OCI-LY3 (cell line): ENCODE results near the gene FRMD4A.

ENCODE experiments used
- H2AFZ ChIP-seq: fragments of 200-600, 300-600 bp; shearing (Covaris generic); 2 replicates; pipeline ENCODE4 v1.6.0; 2014; ENCODE audit warnings: antibody characterized with exemption, low read depth, low read length
- H3K27ac ChIP-seq: fragments of 200-600, 300-600 bp; sonication (generic); 2 replicates; pipeline ENCODE4 v1.5.1; 2014; ENCODE audit warnings: mild to moderate bottlenecking, low read length, moderate library complexity, mixed read lengths
- H3K27me3 ChIP-seq: fragments of 200-600, 300-600 bp; sonication (generic); 2 replicates; pipeline ENCODE4 v1.6.1; 2014; ENCODE audit warnings: low read depth, low read length, mixed read lengths
- H3K36me3 ChIP-seq: fragments of 200-600, 300-600 bp; sonication (generic); replicated peaks from 2 replicates; pipeline ENCODE3; 2014; ENCODE audit warnings: low read depth, low read length, mixed read lengths
- H3K4me1 ChIP-seq: fragments of 300-600, 200-600 bp; sonication (generic); 2 replicates; pipeline ENCODE4 v1.6.1; 2014; ENCODE audit warnings: low read length, mixed read lengths
- H3K4me2 ChIP-seq: fragments of 200-600, 300-600 bp; sonication (generic); 2 replicates; pipeline ENCODE4 v1.6.1; 2014; ENCODE audit warnings: low read length, mixed read lengths
- H3K4me3 ChIP-seq: fragments of 300-600, 200-600 bp; sonication (generic); 2 replicates; pipeline ENCODE4 v1.5.1; 2014; ENCODE audit warnings: antibody characterized with exemption, mild to moderate bottlenecking, low read length, moderate library complexity
- H3K79me2 ChIP-seq: fragments of 300-600, 200-600 bp; shearing (Covaris generic); 2 replicates; pipeline ENCODE4 v1.6.1; 2014; ENCODE audit warnings: mild to moderate bottlenecking, low read length, mixed read lengths
- H3K9ac ChIP-seq: fragments of 300-600, 200-600 bp; shearing (Covaris generic); 2 replicates; pipeline ENCODE4 v1.6.0; 2014; ENCODE audit warnings: mild to moderate bottlenecking, low read length, moderate library complexity
- H3K9me3 ChIP-seq: fragments of 200-600, 300-600 bp; shearing (Covaris generic); 2 replicates; pipeline ENCODE4 v1.6.1; 2014; ENCODE audit warnings: low read length, mixed read lengths; ENCODE audit not compliant: insufficient read depth
- H4K20me1 ChIP-seq: fragments of 200-600, 300-600 bp; sonication (generic); 2 replicates; pipeline ENCODE4 v1.6.1; 2016; ENCODE audit warnings: low read length, mixed read lengths; ENCODE audit not compliant: insufficient read depth
- EZH2phosphoT487 ChIP-seq: fragments of 200-600 bp; shearing (Covaris generic); IDR thresholded peaks from 2 replicates; pipeline ENCODE4 v1.6.1; 2018; ENCODE audit warnings: antibody characterized with exemption, mixed run types, low read depth
- TF ChIP-seq, protein P1 (sequence below): fragments of 200-600, 300-600 bp; sonication (generic); IDR thresholded peaks from 2 replicates; pipeline ENCODE4 v1.5.1; 2014; ENCODE audit warnings: antibody characterized with exemption, low read length, low read depth

FRMD4A gene

DNA sequence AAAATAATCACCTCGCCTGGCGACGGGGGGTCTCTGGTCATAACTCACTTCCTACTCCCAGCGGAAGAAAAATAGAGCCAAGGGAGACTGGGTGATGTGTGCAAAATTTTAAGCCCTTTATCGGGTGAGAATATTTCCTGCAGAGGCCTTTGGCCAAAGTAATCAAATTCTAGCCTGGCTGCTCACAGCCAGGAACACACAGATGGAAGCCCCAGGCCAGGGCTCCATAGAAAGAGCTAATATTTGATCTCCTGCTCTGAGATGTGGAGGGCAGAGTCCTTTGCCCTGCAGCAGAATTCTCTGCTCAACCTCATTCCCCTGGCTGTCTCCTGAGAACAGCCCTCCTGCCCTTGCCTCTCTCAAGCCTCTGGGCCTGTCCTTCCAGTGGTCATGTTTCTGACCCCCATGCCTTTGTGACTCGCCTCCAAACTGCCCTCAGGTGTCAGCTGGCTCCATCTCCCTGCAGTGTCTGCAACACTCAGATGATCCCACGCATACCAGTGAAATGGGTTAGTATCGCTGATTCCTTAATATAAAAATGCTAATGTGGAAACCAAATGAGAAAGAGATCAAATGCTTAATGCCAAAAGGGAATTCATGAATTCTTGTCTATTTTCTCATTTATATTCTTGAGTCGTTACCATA lies 34.5 kb downstream of the FRMD4A start:
- Histone ChIP-seq H2AFZ (no peak overlapping the region), H3K4me2 (no peak overlapping the region), H3K4me3 (no peak overlapping the region), H3K4me1 (no peaks in the 10 kb centered on the region), H3K9ac (no peak overlapping the region), H3K79me2 (no peaks in the 10 kb centered on the region), H4K20me1 (no peaks in the 10 kb centered on the region), H3K9me3 (no peaks in the 10 kb centered on the region), H3K27me3 (peaks cover 20% of the 10 kb centered on the region), H3K36me3 (no peaks in the 10 kb centered on the region), H3K27ac (no peak overlapping the region)
- TF ChIP-seq EZH2phosphoT487: no peak
- TF ChIP-seq, protein P1, sequence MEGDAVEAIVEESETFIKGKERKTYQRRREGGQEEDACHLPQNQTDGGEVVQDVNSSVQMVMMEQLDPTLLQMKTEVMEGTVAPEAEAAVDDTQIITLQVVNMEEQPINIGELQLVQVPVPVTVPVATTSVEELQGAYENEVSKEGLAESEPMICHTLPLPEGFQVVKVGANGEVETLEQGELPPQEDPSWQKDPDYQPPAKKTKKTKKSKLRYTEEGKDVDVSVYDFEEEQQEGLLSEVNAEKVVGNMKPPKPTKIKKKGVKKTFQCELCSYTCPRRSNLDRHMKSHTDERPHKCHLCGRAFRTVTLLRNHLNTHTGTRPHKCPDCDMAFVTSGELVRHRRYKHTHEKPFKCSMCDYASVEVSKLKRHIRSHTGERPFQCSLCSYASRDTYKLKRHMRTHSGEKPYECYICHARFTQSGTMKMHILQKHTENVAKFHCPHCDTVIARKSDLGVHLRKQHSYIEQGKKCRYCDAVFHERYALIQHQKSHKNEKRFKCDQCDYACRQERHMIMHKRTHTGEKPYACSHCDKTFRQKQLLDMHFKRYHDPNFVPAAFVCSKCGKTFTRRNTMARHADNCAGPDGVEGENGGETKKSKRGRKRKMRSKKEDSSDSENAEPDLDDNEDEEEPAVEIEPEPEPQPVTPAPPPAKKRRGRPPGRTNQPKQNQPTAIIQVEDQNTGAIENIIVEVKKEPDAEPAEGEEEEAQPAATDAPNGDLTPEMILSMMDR: no peak

DNA sequence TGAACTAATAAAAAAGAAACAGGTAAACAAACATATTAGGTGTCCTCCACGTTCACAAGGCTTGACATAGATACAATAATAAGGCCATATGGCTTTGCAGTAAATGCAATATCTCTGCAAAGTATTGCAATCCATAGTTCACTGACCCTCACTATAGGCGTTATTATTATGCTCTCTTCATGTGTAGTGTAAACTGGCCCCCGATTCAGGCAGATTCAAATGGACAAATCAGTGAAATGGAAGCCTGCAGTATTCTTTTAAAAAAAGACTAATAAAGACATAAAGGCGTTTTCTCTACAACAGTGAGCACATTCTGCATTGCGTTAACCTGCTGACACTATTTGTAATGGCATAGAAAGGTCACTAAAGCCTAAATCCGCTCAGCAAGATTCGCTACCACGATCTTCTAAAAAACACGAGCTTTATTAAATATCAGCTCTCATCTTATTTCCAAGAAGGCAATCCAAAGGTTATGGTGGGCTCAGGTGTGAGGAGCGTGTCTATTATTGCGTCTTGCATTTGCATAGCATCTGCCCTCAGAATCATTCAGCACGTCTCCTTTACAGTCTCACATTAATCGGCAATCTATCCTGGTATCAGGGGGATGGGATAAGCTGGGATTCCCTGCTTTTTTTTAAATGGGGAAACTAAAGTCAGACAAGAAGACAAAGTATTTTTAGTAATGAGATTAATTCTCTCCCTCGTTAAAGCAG lies 36.2 kb downstream of the FRMD4A start:
- no peaks in the 10 kb centered on the region for H4K20me1 ChIP-seq
- H3K4me1 ChIP-seq: no peaks in the 10 kb centered on the region
- H3K36me3 ChIP-seq: no peaks in the 10 kb centered on the region
- no peaks in the 10 kb centered on the region for H3K79me2 ChIP-seq
- no peak overlapping the region for H3K27ac ChIP-seq
- H3K4me2 ChIP-seq: no peak overlapping the region
- no peak overlapping the region for H2AFZ ChIP-seq
- H3K9ac ChIP-seq: no peak overlapping the region
- no peaks in the 10 kb centered on the region for H3K9me3 ChIP-seq
- peaks cover 9% of the 10 kb centered on the region; the same call in 1 of the 2 replicates for H3K27me3 ChIP-seq
- H3K4me3 ChIP-seq: no peak overlapping the region
- TF ChIP-seq, protein P1: no peak

DNA sequence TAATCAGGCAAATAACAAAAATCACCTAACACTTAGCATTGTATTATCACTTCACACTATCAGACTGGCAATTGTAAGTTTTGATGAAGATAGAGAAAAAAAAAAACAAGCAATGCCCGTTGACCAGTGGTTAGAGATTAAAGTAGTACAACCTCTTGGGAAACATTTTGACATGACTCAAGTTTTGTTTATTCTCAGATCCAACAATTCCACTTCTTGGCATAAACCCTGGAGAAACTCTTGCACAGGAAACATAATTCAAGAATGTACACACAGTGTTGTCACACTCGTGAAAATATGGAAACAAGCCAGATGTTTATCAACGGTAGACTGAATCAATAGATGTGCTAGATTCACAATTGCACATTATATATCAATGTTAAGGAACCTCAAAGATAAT lies 37.2 kb downstream of the FRMD4A start:
- Histone ChIP-seq H3K4me3 (no peak overlapping the region), H3K36me3 (no peaks in the 10 kb centered on the region), H3K27me3 (peaks cover 6% of the 10 kb centered on the region; the same call in 1 of the 2 replicates), H3K9ac (no peak overlapping the region), H3K4me1 (no peaks in the 10 kb centered on the region), H3K4me2 (no peak overlapping the region), H4K20me1 (no peaks in the 10 kb centered on the region), H3K79me2 (no peaks in the 10 kb centered on the region), H3K27ac (no peak overlapping the region), H2AFZ (no peak overlapping the region), H3K9me3 (no peaks in the 10 kb centered on the region)
- TF ChIP-seq EZH2phosphoT487: no peak
- TF ChIP-seq, protein P1: no peak

DNA sequence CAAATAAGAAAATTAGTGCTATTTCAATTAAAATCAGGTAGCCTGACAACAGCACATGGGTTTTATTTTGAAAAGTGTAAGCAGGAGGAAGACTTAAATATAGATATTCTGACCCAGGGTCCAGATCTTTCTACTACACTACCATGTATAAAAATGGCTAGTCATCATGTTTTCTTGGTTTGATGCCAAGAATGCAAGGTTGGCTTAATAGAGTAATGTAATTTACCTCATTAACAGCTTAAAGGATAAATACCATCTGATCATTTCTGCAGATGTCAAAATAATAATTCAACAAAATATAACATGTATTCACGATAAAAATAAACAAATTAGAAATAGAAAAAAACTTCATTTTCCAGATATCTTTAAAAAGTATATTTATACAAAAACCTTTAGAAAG lies 39.4 kb downstream of the FRMD4A start:
- Histone ChIP-seq H3K79me2 (no peaks in the 10 kb centered on the region), H3K9ac (no peak overlapping the region), H3K9me3 (no peaks in the 10 kb centered on the region), H4K20me1 (no peaks in the 10 kb centered on the region), H3K4me2 (no peak overlapping the region), H3K4me3 (no peak overlapping the region), H3K36me3 (no peaks in the 10 kb centered on the region), H2AFZ (no peak overlapping the region), H3K4me1 (no peaks in the 10 kb centered on the region), H3K27me3 (0 out of 2 replicates have a peak, but pooled peaks cover 4% of the 10 kb centered on the region), H3K27ac (no peak overlapping the region)
- TF ChIP-seq EZH2phosphoT487: no peak
- TF ChIP-seq, protein P1: no peak
